Measurements from ENCODE around the gene MOGAT1. TPM values are rescaled to one million over a fixed set of nuclear protein-coding genes. Genes with fewer than 3 reads are reported as not detected.
A peak's percentile ranks its signal among the peaks of the same experiment; 100 is the strongest.

MOGAT1 gene
- total and polyA plus RNA-seq, 2 of the 13 experiments (the other 11 are each of a cell fraction or from before 2014, with no cell fraction given) = 0.98 to 4.3 TPM

- TF ChIP-seq NFAT5 (CRISPR knock-in tag; IDR thresholded peaks at IDR 0.05) = peak; percentile 83
- TF ChIP-seq ELF4 (CRISPR knock-in tag; IDR thresholded peaks at IDR 0.05; ENCODE audit: borderline replicate concordance) = peak; percentile 72; the same call in 1 of the 2 replicates
- no peak for TF ChIP-seq ZNF3 (CRISPR knock-in tag; IDR thresholded peaks at IDR 0.05)
- TF ChIP-seq TCF7 (IDR thresholded peaks at IDR 0.05; ENCODE audit: low read depth) = no peak
- TF ChIP-seq RBFOX2 (IDR thresholded peaks at IDR 0.05; ENCODE audit: low read depth, low read length) = peak; percentile 90
- no peak for TF ChIP-seq ZNF382 (CRISPR knock-in tag; IDR thresholded peaks at IDR 0.05; ENCODE audit: borderline replicate concordance)
- TF ChIP-seq ZFP62 (CRISPR knock-in tag; IDR thresholded peaks at IDR 0.05) = no peak
- peak; percentile 97 for TF ChIP-seq KDM5A (IDR thresholded peaks at IDR 0.05; ENCODE audit: borderline replicate concordance, low read length)
- TF ChIP-seq REL (CRISPR knock-in tag; conservative IDR thresholded peaks at IDR 0.05) = no peak
- no peak for TF ChIP-seq TCF12 (IDR thresholded peaks at IDR 0.05)
- no peak; the same call in 1 of the 2 replicates for TF ChIP-seq TCF12 (CRISPR knock-in tag; IDR thresholded peaks at IDR 0.05)
- no peak for TF ChIP-seq PAWR (CRISPR knock-in tag; IDR thresholded peaks at IDR 0.05; ENCODE audit: borderline replicate concordance)
- peak; percentile 60; the same call in 1 of the 2 replicates for TF ChIP-seq ZNF235 (CRISPR knock-in tag; IDR thresholded peaks at IDR 0.05; ENCODE audit: borderline replicate concordance)
- TF ChIP-seq RFX3 (CRISPR knock-in tag; IDR thresholded peaks at IDR 0.05) = no peak
- TF ChIP-seq MTA1 (CRISPR knock-in tag; IDR thresholded peaks at IDR 0.05; ENCODE audit: borderline replicate concordance) = peak; percentile 65; the same call in 1 of the 2 replicates
- peak; percentile 68 for TF ChIP-seq FOXO1 (CRISPR knock-in tag; IDR thresholded peaks at IDR 0.05)
- TF ChIP-seq SRSF9 (IDR thresholded peaks at IDR 0.05; ENCODE audit: borderline replicate concordance, insufficient read depth, low read depth, low read length, poor library complexity, severe bottlenecking) = no peak
- peak; percentile 91; the same call in 1 of the 2 replicates for TF ChIP-seq ZNF276 (CRISPR knock-in tag; IDR thresholded peaks at IDR 0.05; ENCODE audit: low read depth)
- TF ChIP-seq IKZF5 (CRISPR knock-in tag; IDR thresholded peaks at IDR 0.05) = peak; percentile 59; the same call in 1 of the 2 replicates
- no peak; the same call in 1 of the 2 replicates for TF ChIP-seq SATB2 (CRISPR knock-in tag; IDR thresholded peaks at IDR 0.05)
- peak; percentile 62; the same call in 1 of the 2 replicates for TF ChIP-seq ZNF296 (CRISPR knock-in tag; conservative IDR thresholded peaks at IDR 0.05)
- TF ChIP-seq WIZ (CRISPR knock-in tag; IDR thresholded peaks at IDR 0.05) = no peak
Measured at GRCh38 chr2:222655787-222656525, 15.5 kb upstream of the MOGAT1 start, which contains the start of gene FARSB (continued).

All from HepG2 (cell line).